Measurements from ENCODE around the gene CNOT1. TPM values are rescaled to one million over a fixed set of nuclear protein-coding genes. Genes with fewer than 3 reads are reported as not detected.
"Not testable (repeated sequence)": the region's sequence is repeated elsewhere in the genome, so short reads cannot be mapped to it uniquely, and the experiment has no call there.

CNOT1 gene
- total RNA-seq, 2 donors from 2014 or later = 213 to 224 TPM

GRCh38 chr16:58497468-58497867 lies 132.2 kb downstream of the CNOT1 start:
- H3K27me3 Mint-ChIP-seq = peaks cover 14% of the 10 kb centered on the region
- H3K4me1 Mint-ChIP-seq = peaks cover 16% of the 10 kb centered on the region
- no peak for DNase-seq
- H3K27ac Mint-ChIP-seq = peak overlapping the region; percentile 82
- no peaks in the 10 kb centered on the region for H3K9me3 ChIP-seq (ENCODE audit: control insufficient read depth, low read length, poor library complexity, severe bottlenecking)
- no peaks in the 10 kb centered on the region for H3K36me3 Mint-ChIP-seq (ENCODE audit: low read depth)
- no peak overlapping the region for H3K4me3 Mint-ChIP-seq
- ATAC-seq = no peak

- H3K4me1 Mint-ChIP-seq = peaks cover 12% of the 10 kb centered on the region
Measured at GRCh38 chr16:58495521-58496331, 133.9 kb downstream of the CNOT1 start.

GRCh38 chr16:58494981-58495520 lies 134.6 kb downstream of the CNOT1 start:
- ATAC-seq (peak; percentile 78), DNase-seq (peak in 1 of 3 donors; percentile 40)
- Mint-ChIP-seq H3K27me3 (peaks cover 13% of the 10 kb centered on the region), H3K27ac (peak overlapping the region; percentile 27), H3K4me1 (peaks cover 8% of the 10 kb centered on the region), H3K4me3 (no peak overlapping the region), H3K36me3 (ENCODE audit: low read depth) (no peaks in the 10 kb centered on the region)
- H3K9me3 ChIP-seq (ENCODE audit: control insufficient read depth, low read length, poor library complexity, severe bottlenecking) = no peaks in the 10 kb centered on the region

More at GRCh38 chr16:58495521-58496331, 133.9 kb downstream of the CNOT1 start:
- no peak overlapping the region for H3K4me3 Mint-ChIP-seq
- peak overlapping the region; percentile 27 for H3K27ac Mint-ChIP-seq
- H3K9me3 ChIP-seq (ENCODE audit: control insufficient read depth, low read length, poor library complexity, severe bottlenecking) = no peaks in the 10 kb centered on the region
- DNase-seq (no peak), ATAC-seq (peak; percentile 12)
- peaks cover 13% of the 10 kb centered on the region for H3K27me3 Mint-ChIP-seq
- H3K36me3 Mint-ChIP-seq (ENCODE audit: low read depth) = no peaks in the 10 kb centered on the region

GRCh38 chr16:58493756-58494431 lies 135.7 kb downstream of the CNOT1 start:
- Mint-ChIP-seq H3K4me3 (no peak overlapping the region), H3K27me3 (peaks cover 13% of the 10 kb centered on the region), H3K27ac (no peak overlapping the region), H3K4me1 (peaks cover 10% of the 10 kb centered on the region), H3K36me3 (ENCODE audit: low read depth) (no peaks in the 10 kb centered on the region)
- DNase-seq (no peak), ATAC-seq (no peak)
- H3K9me3 ChIP-seq (ENCODE audit: control insufficient read depth, low read length, poor library complexity, severe bottlenecking) = no peaks in the 10 kb centered on the region

- H3K4me3 Mint-ChIP-seq = no peak overlapping the region
- H3K27me3 Mint-ChIP-seq = peaks cover 11% of the 10 kb centered on the region
- H3K4me1 Mint-ChIP-seq = peaks cover 8% of the 10 kb centered on the region
- no peaks in the 10 kb centered on the region for H3K9me3 ChIP-seq (ENCODE audit: control insufficient read depth, low read length, poor library complexity, severe bottlenecking)
- no peak for DNase-seq
- no peak overlapping the region for H3K27ac Mint-ChIP-seq
- no peaks in the 10 kb centered on the region for H3K36me3 Mint-ChIP-seq (ENCODE audit: low read depth)
- no peak for ATAC-seq
Measured at GRCh38 chr16:58492735-58493134, 136.9 kb downstream of the CNOT1 start.

GRCh38 chr16:58492066-58492465 lies 137.6 kb downstream of the CNOT1 start:
- no peak for ATAC-seq
- Mint-ChIP-seq H3K36me3 (ENCODE audit: low read depth) (no peaks in the 10 kb centered on the region), H3K27me3 (peaks cover 10% of the 10 kb centered on the region), H3K4me3 (no peak overlapping the region), H3K27ac (no peak overlapping the region), H3K4me1 (peaks cover 6% of the 10 kb centered on the region)
- no peak for DNase-seq
- no peaks in the 10 kb centered on the region for H3K9me3 ChIP-seq (ENCODE audit: control insufficient read depth, low read length, poor library complexity, severe bottlenecking)

- not testable (repeated sequence) for H3K4me3 Mint-ChIP-seq; ATAC-seq; H3K36me3 Mint-ChIP-seq (ENCODE audit: low read depth); H3K27ac Mint-ChIP-seq; DNase-seq; H3K4me1 Mint-ChIP-seq; H3K9me3 ChIP-seq (ENCODE audit: control insufficient read depth, low read length, poor library complexity, severe bottlenecking)
- peaks cover 12% of the 10 kb centered on the region for H3K27me3 Mint-ChIP-seq
Measured at GRCh38 chr16:58490539-58490938, 139.1 kb downstream of the CNOT1 start.

- Mint-ChIP-seq H3K27me3 (peaks cover 12% of the 10 kb centered on the region), H3K4me1 (peaks cover 2% of the 10 kb centered on the region), H3K36me3 (ENCODE audit: low read depth) (no peaks in the 10 kb centered on the region), H3K4me3 (no peak overlapping the region), H3K27ac (no peak overlapping the region)
- DNase-seq (no peak), ATAC-seq (no peak)
- no peaks in the 10 kb centered on the region for H3K9me3 ChIP-seq (ENCODE audit: control insufficient read depth, low read length, poor library complexity, severe bottlenecking)
Measured at GRCh38 chr16:58490065-58490464, 139.6 kb downstream of the CNOT1 start.

GRCh38 chr16:58488531-58488930 lies 141.1 kb downstream of the CNOT1 start:
- Mint-ChIP-seq H3K27me3 (peaks cover 12% of the 10 kb centered on the region), H3K27ac (no peak overlapping the region), H3K4me3 (no peak overlapping the region), H3K4me1 (peaks cover 2% of the 10 kb centered on the region), H3K36me3 (ENCODE audit: low read depth) (no peaks in the 10 kb centered on the region)
- ATAC-seq (no peak), DNase-seq (no peak)
- H3K9me3 ChIP-seq (ENCODE audit: control insufficient read depth, low read length, poor library complexity, severe bottlenecking) = no peaks in the 10 kb centered on the region

GRCh38 chr16:58487566-58488351 lies 141.9 kb downstream of the CNOT1 start:
- peak; percentile 89 for ATAC-seq
- H3K36me3 Mint-ChIP-seq (ENCODE audit: low read depth) = no peaks in the 10 kb centered on the region
- no peak overlapping the region for H3K4me3 Mint-ChIP-seq
- no peak overlapping the region for H3K27ac Mint-ChIP-seq
- peaks cover 2% of the 10 kb centered on the region for H3K4me1 Mint-ChIP-seq
- DNase-seq = peak; percentile 53 to 72 (median 61)
- H3K27me3 Mint-ChIP-seq = peaks cover 13% of the 10 kb centered on the region
- no peaks in the 10 kb centered on the region for H3K9me3 ChIP-seq (ENCODE audit: control insufficient read depth, low read length, poor library complexity, severe bottlenecking)

GRCh38 chr16:58485184-58485887 lies 144.3 kb downstream of the CNOT1 start:
- Mint-ChIP-seq H3K27ac (no peak overlapping the region), H3K4me1 (peaks cover 2% of the 10 kb centered on the region), H3K36me3 (ENCODE audit: low read depth) (no peaks in the 10 kb centered on the region), H3K27me3 (peaks cover 23% of the 10 kb centered on the region), H3K4me3 (no peak overlapping the region)
- DNase-seq (no peak), ATAC-seq (no peak)
- no peaks in the 10 kb centered on the region for H3K9me3 ChIP-seq (ENCODE audit: control insufficient read depth, low read length, poor library complexity, severe bottlenecking)

GRCh38 chr16:58481931-58482330 lies 147.7 kb downstream of the CNOT1 start:
- peaks cover 20% of the 10 kb centered on the region for H3K27me3 Mint-ChIP-seq
- ATAC-seq = no peak

More at GRCh38 chr16:58481931-58482330, 147.7 kb downstream of the CNOT1 start:
- no peaks in the 10 kb centered on the region for H3K4me1 Mint-ChIP-seq
- H3K36me3 Mint-ChIP-seq (ENCODE audit: low read depth) = no peaks in the 10 kb centered on the region
- no peaks in the 10 kb centered on the region for H3K9me3 ChIP-seq (ENCODE audit: control insufficient read depth, low read length, poor library complexity, severe bottlenecking)
- DNase-seq = no peak
- H3K4me3 Mint-ChIP-seq = no peak overlapping the region
- H3K27ac Mint-ChIP-seq = no peak overlapping the region

Measured in T-helper 17 cell (primary cell).